CD14-positive monocyte (primary cell): Measurements from ENCODE around the gene FOXF2. TPM values are rescaled to one million over a fixed set of nuclear protein-coding genes. Genes with fewer than 3 reads are reported as not detected.

Experiments used
- DNase-seq, 3 donors: peaks; one replicate each; pipeline ENCODE4 v3.0.0-alpha.2; 2011 to 2022
- H2AFZ ChIP-seq: 2 replicates; pipeline ENCODE4 v1.6.0; 2012; ENCODE audit warnings: mild to moderate bottlenecking, low read depth, low read length, inconsistent platforms; ENCODE audit not compliant: insufficient read depth, poor library complexity, severe bottlenecking
- H3K27ac ChIP-seq, 2 donors: 1 replicate in 1 of 2; 2 replicates in 1 of 2; pipeline ENCODE4 v1.5.1; 2012 to 2013; ENCODE audit warnings: low read length in 2 of 2, control low read depth in 1 of 2, inconsistent platforms in 1 of 2, low read depth in 1 of 2, mild to moderate bottlenecking in 1 of 2
- H3K27me3 ChIP-seq, 2 donors: one replicate each; pipeline versions ENCODE4 v1.6.0 to v1.6.1; 2011 to 2013; ENCODE audit warnings: low read length in 2 of 2; ENCODE audit not compliant: control insufficient read depth in 2 of 2, insufficient read depth in 2 of 2
- H3K36me3 ChIP-seq, 2 donors: replicated peaks in 1 of 2; 1 replicate in 1 of 2; 2 replicates in 1 of 2; pipeline versions ENCODE4 v1.5.1 to v1.6.1; 2012 to 2013; ENCODE audit warnings: low read length in 2 of 2, control low read depth in 1 of 2, inconsistent platforms in 1 of 2, mild to moderate bottlenecking in 1 of 2; ENCODE audit not compliant: insufficient read depth in 2 of 2, control insufficient read depth in 1 of 2
- H3K4me1 ChIP-seq, 2 donors: 1 replicate in 1 of 2; 2 replicates in 1 of 2; pipeline versions ENCODE4 v1.5.1 to v1.6.1; 2012 to 2013; ENCODE audit warnings: low read length in 2 of 2, control low read depth in 1 of 2, inconsistent platforms in 1 of 2, mild to moderate bottlenecking in 1 of 2, moderate library complexity in 1 of 2; ENCODE audit not compliant: insufficient read depth in 2 of 2, control insufficient read depth in 1 of 2
- H3K4me2 ChIP-seq: replicated peaks from 2 replicates; pipeline ENCODE3; 2012; ENCODE audit warnings: low read length, moderate library complexity, mild to moderate bottlenecking; ENCODE audit not compliant: poor library complexity, severe bottlenecking; ENCODE audit errors: extremely low read depth
- H3K4me3 ChIP-seq, 3 experiments: fragments of 200-600 bp in 1 of 3; sonication (generic) in 1 of 3; replicated peaks in 1 of 3; 1 replicate in 2 of 3; 2 replicates in 1 of 3; pipeline ENCODE4 v1.5.1; 2011 to 2013; ENCODE audit warnings: low read length in 3 of 3, mild to moderate bottlenecking in 3 of 3, control low read depth in 2 of 3, low read depth in 2 of 3, inconsistent platforms in 1 of 3, moderate library complexity in 1 of 3
- H3K79me2 ChIP-seq: 2 replicates; pipeline ENCODE4 v1.6.0; 2012; ENCODE audit warnings: mild to moderate bottlenecking, control low read depth, inconsistent platforms, low read length, moderate library complexity; ENCODE audit not compliant: insufficient read depth
- H3K9ac ChIP-seq: 2 replicates; pipeline ENCODE4 v1.6.0; 2017; ENCODE audit warnings: low read length, mild to moderate bottlenecking; ENCODE audit not compliant: insufficient read depth, poor library complexity, severe bottlenecking
- H3K9me3 ChIP-seq, 2 donors: replicated peaks in 1 of 2; 1 replicate in 1 of 2; 2 replicates in 1 of 2; pipeline versions ENCODE4 v1.5.1 to v1.6.1; 2012 to 2013; ENCODE audit warnings: low read length in 2 of 2, control low read depth in 1 of 2; ENCODE audit not compliant: control insufficient read depth in 1 of 2, insufficient read depth in 1 of 2
- H4K20me1 ChIP-seq: 2 replicates; pipeline ENCODE4 v1.6.0; 2012; ENCODE audit warnings: mild to moderate bottlenecking, low read length, control low read depth, moderate library complexity; ENCODE audit not compliant: insufficient read depth
- H3K27ac Mint-ChIP-seq, 7 donors: one replicate each; pipeline ENCODE4 v1.8.0; 2020; ENCODE audit warnings: mild to moderate bottlenecking in 7 of 7, mixed read lengths in 7 of 7, moderate library complexity in 6 of 7, inconsistent platforms in 2 of 7
- H3K27me3 Mint-ChIP-seq, 3 donors: one replicate each; pipeline ENCODE4 v1.8.0; 2021 to 2022; ENCODE audit warnings: low read depth in 3 of 3, mild to moderate bottlenecking in 3 of 3, mixed read lengths in 3 of 3, moderate library complexity in 3 of 3, inconsistent platforms in 1 of 3
- H3K36me3 Mint-ChIP-seq, 2 donors: one replicate each; pipeline ENCODE4 v1.8.0; 2020; ENCODE audit warnings: mixed read lengths in 2 of 2, inconsistent platforms in 1 of 2, mild to moderate bottlenecking in 1 of 2
- H3K4me1 Mint-ChIP-seq: one replicate; pipeline ENCODE4 v1.8.0; 2020; ENCODE audit warnings: mild to moderate bottlenecking, mixed read lengths
- H3K4me3 Mint-ChIP-seq, 2 donors: one replicate each; pipeline ENCODE4 v1.8.0; 2020; ENCODE audit warnings: mild to moderate bottlenecking in 2 of 2, mixed read lengths in 2 of 2, moderate library complexity in 1 of 2
- H3K9me3 Mint-ChIP-seq, 7 donors: one replicate each; pipeline ENCODE4 v1.8.0; 2020 to 2022; ENCODE audit warnings: mixed read lengths in 7 of 7, mild to moderate bottlenecking in 6 of 7, moderate library complexity in 6 of 7, inconsistent platforms in 2 of 7
- CTCF ChIP-seq: fragments of 200-600 bp; IDR thresholded peaks from one replicate; pipeline ENCODE4 v1.8.0; 2022; ENCODE audit warnings: antibody characterized with exemption, mild to moderate bottlenecking
- WGBS: methylation state at CpG from one replicate; pipeline ENCODE4 v1.1.5; 2013; ENCODE audit warnings: missing lambda C conversion rate; ENCODE audit not compliant: insufficient coverage; 5-methylcytosine and 5-hydroxymethylcytosine counted together
- intact Hi-C, 2 donors: fragments of 100-400 bp; cut with micrococcal nuclease; formaldehyde crosslinking; loops; one replicate each; pipeline versions ENCODE4 v1.15.0 to v1.15.1; 2023
- polyA plus RNA-seq, 3 donors: library from polyadenylated mRNA; depleted of rRNA in 1 of 3; unstranded in 2 of 3; stranded (reverse) in 1 of 3; fragments of 300-500 nt in 2 of 3; fragments of >200 nt in 1 of 3; fragmentation: Illumina TruSeq in 2 of 3; gene quantifications; 1 replicate in 2 of 3; 2 replicates in 1 of 3; pipeline ENCODE4 v1.2.3, GENCODE V29; 2012 to 2021

The FOXF2 gene
- polyA plus RNA-seq, 3 donors = 0.03 TPM; not detected in 2

GRCh38 chr6:1424306-1424927 is 35.0 kb downstream of the FOXF2 start:
- H3K27me3 Mint-ChIP-seq = peaks cover 21 to 25% (median 25%) of the 10 kb centered on the region in 3 donors
- peak; percentile 33 for TF ChIP-seq CTCF
- H3K4me3 Mint-ChIP-seq = peak overlapping the region in 1 of 2 donors; percentile 54
- H3K36me3 ChIP-seq = no peaks in the 10 kb centered on the region
- WGBS = 27% methylated on average over 13 of the region's 16 CpGs
- DNase-seq = peak in 1 of 3 donors; percentile 12
- H2AFZ ChIP-seq = peak overlapping the region; percentile 37
- H3K9me3 Mint-ChIP-seq = peaks cover 0 to 9% (median 2%) of the 10 kb centered on the region in 7 donors
- peaks cover 0 to 4% of the 10 kb centered on the region in 2 donors for H3K27me3 ChIP-seq
- peaks cover 3% of the 10 kb centered on the region for H3K4me1 Mint-ChIP-seq
- no peaks in the 10 kb centered on the region for H3K79me2 ChIP-seq
- no peaks in the 10 kb centered on the region for H4K20me1 ChIP-seq
- H3K4me1 ChIP-seq = no peaks in the 10 kb centered on the region
- no peak overlapping the region for H3K4me3 ChIP-seq
- no peak overlapping the region for H3K4me2 ChIP-seq
- H3K36me3 Mint-ChIP-seq = no peaks in the 10 kb centered on the region
- H3K9me3 ChIP-seq = no peaks in the 10 kb centered on the region
- no peak overlapping the region for H3K9ac ChIP-seq
- H3K27ac ChIP-seq = no peak overlapping the region
- no peak overlapping the region for H3K27ac Mint-ChIP-seq
- intact Hi-C loops = no loop called here

GRCh38 chr6:1426416-1426815 is 37.0 kb downstream of the FOXF2 start:
- TF ChIP-seq CTCF = no peak
- Histone ChIP-seq H4K20me1 (no peaks in the 10 kb centered on the region), H3K4me3 (no peak overlapping the region), H3K4me2 (no peak overlapping the region), H3K9me3 (no peaks in the 10 kb centered on the region), H3K27ac (no peak overlapping the region), H2AFZ (no peak overlapping the region), H3K9ac (no peak overlapping the region), H3K79me2 (no peaks in the 10 kb centered on the region), H3K36me3 (no peaks in the 10 kb centered on the region), H3K4me1 (no peaks in the 10 kb centered on the region), H3K27me3 (peaks cover 0 to 4% of the 10 kb centered on the region in 2 donors)
- Mint-ChIP-seq H3K27ac (no peak overlapping the region), H3K9me3 (peaks cover 0 to 2% (median 0%) of the 10 kb centered on the region in 7 donors), H3K4me1 (peaks cover 3% of the 10 kb centered on the region), H3K36me3 (no peaks in the 10 kb centered on the region), H3K4me3 (no peak overlapping the region), H3K27me3 (peaks cover 15 to 25% (median 25%) of the 10 kb centered on the region in 3 donors)
- DNase-seq = no peak
- intact Hi-C loops = no loop called here
- 64% methylated on average over 8 of the region's 10 CpGs for WGBS
